ENCODE results near the gene ZNF563. TPM values are rescaled to one million over a fixed set of nuclear protein-coding genes. Genes with fewer than 3 reads are reported as not detected.
A peak's percentile ranks its signal among the peaks of the same experiment; 100 is the strongest.

The ZNF563 gene
- polyA plus RNA-seq, 2 of the 4 experiments (the other 2 are of a cell fraction), result not detected

GRCh38 chr19:12294249-12295158, 38.9 kb downstream of the ZNF563 start, which contains the start of gene ZNF44:
TSS of gene ZNF44 (minus strand) at chr19:12294883. CDS start at chr19:12294694, 189 bp downstream.
- no peak for FAIRE-seq
- no peak for TF ChIP-seq MAZ (IDR thresholded peaks at IDR 0.05; ENCODE audit: borderline replicate concordance, low read depth, low read length)
- TF ChIP-seq SREBF2 (IDR thresholded peaks at IDR 0.05), result no peak
- TF ChIP-seq JUN (IDR thresholded peaks at IDR 0.05), result no peak
- no peak for TF ChIP-seq HOXA7 (CRISPR knock-in tag; IDR thresholded peaks at IDR 0.05)
- no peak for TF ChIP-seq BHLHE40 (IDR thresholded peaks at IDR 0.05; ENCODE audit: low read depth, low read length)
- TF ChIP-seq CBX2 (IDR thresholded peaks at IDR 0.05; ENCODE audit: borderline replicate concordance, low read depth), result no peak
- TF ChIP-seq E2F6 (IDR thresholded peaks at IDR 0.05; ENCODE audit: borderline replicate concordance, low read depth), result no peak
- no peak for TF ChIP-seq HMGXB4 (CRISPR knock-in tag; IDR thresholded peaks at IDR 0.05; ENCODE audit: borderline replicate concordance)
- TF ChIP-seq, protein P1, sequence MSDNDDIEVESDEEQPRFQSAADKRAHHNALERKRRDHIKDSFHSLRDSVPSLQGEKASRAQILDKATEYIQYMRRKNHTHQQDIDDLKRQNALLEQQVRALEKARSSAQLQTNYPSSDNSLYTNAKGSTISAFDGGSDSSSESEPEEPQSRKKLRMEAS (IDR thresholded peaks at IDR 0.05), result no peak
- TF ChIP-seq NPAS2 (CRISPR knock-in tag; IDR thresholded peaks at IDR 0.05; ENCODE audit: borderline replicate concordance), result no peak
- TF ChIP-seq NR3C1 (IDR thresholded peaks at IDR 0.05), result no peak
- TF ChIP-seq, protein P2, sequence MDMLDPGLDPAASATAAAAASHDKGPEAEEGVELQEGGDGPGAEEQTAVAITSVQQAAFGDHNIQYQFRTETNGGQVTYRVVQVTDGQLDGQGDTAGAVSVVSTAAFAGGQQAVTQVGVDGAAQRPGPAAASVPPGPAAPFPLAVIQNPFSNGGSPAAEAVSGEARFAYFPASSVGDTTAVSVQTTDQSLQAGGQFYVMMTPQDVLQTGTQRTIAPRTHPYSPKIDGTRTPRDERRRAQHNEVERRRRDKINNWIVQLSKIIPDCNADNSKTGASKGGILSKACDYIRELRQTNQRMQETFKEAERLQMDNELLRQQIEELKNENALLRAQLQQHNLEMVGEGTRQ (IDR thresholded peaks at IDR 0.05), result no peak
- no peak for TF ChIP-seq ZFP36 (IDR thresholded peaks at IDR 0.05; ENCODE audit: borderline replicate concordance, partially characterized antibody)
- DNase-seq (ENCODE audit: low read depth in 1 of 2, low spot score in 1 of 2), result peak; percentile 25 to 74
- CTCF ChIA-PET, result interaction anchor here (0.5 kb wide), 1 partner anchor 355 kb away, joined by 5 read pairs; no protein-coding TSS in a partner anchor
- peak within 1 kb of the TSS; percentile 54 for H3K4me2 ChIP-seq
- peak; percentile 96 to 98 for ATAC-seq
- H3K27ac ChIP-seq, result peak within 1 kb of the TSS in 1 of 2 experiments; percentile 76; a peak in 3 of 6 replicates
- H3K4me1 ChIP-seq, result no peaks in the 10 kb centered on the region
- H3K4me3 ChIP-seq, result peak within 1 kb of the TSS; percentile 49
- POLR2A ChIA-PET, result interaction anchor here (0.6 to 1.0 kb wide), 3 partner anchors 106 to 146 kb away, joined by 3 read pairs; partner anchors contain the start of genes ZNF136, ZNF443 and ZNF799
- 0% methylated on average over 12 of the region's 66 CpGs for WGBS (ENCODE audit: missing lambda C conversion rate)
- H3K9me3 ChIP-seq, result peaks cover 2% of the 10 kb centered on the region; the same call in 2 of the 3 replicates

GRCh38 chr19:12293777-12294248, 39.6 kb downstream of the ZNF563 start:
- CTCF ChIA-PET, result no interaction called here
- WGBS (ENCODE audit: missing lambda C conversion rate), result 3% methylated on average over 14 of the region's 18 CpGs
- FAIRE-seq, result no peak
- DNase-seq (ENCODE audit: low read depth in 1 of 2, low spot score in 1 of 2), result peak; percentile 15 to 55
- TF ChIP-seq CBX2 (IDR thresholded peaks at IDR 0.05; ENCODE audit: borderline replicate concordance, low read depth), result no peak
- TF ChIP-seq EP300 (IDR thresholded peaks at IDR 0.05), result no peak
- TF ChIP-seq GATA3 (IDR thresholded peaks at IDR 0.05; ENCODE audit: borderline replicate concordance), result no peak
- TF ChIP-seq MAZ (IDR thresholded peaks at IDR 0.05; ENCODE audit: borderline replicate concordance, low read depth, low read length), result no peak
- TF ChIP-seq, protein P3, sequence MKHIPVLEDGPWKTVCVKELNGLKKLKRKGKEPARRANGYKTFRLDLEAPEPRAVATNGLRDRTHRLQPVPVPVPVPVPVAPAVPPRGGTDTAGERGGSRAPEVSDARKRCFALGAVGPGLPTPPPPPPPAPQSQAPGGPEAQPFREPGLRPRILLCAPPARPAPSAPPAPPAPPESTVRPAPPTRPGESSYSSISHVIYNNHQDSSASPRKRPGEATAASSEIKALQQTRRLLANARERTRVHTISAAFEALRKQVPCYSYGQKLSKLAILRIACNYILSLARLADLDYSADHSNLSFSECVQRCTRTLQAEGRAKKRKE (CRISPR knock-in tag; IDR thresholded peaks at IDR 0.05; ENCODE audit: low read depth), result no peak
- no peak for TF ChIP-seq RAD21 (conservative IDR thresholded peaks at IDR 0.05 in 1 of 2, IDR thresholded peaks at IDR 0.05 in 1 of 2)
- TF ChIP-seq RNF2 (IDR thresholded peaks at IDR 0.05; ENCODE audit: borderline replicate concordance, low read depth), result no peak
- no peak for TF ChIP-seq E2F6 (IDR thresholded peaks at IDR 0.05; ENCODE audit: borderline replicate concordance, low read depth)
- no peak for TF ChIP-seq RFX5 (IDR thresholded peaks at IDR 0.05)
- no peak for TF ChIP-seq JUNB (IDR thresholded peaks at IDR 0.05)
- no peak for TF ChIP-seq CHD4 (IDR thresholded peaks at IDR 0.05; ENCODE audit: borderline replicate concordance)
- TF ChIP-seq KDM1A (IDR thresholded peaks at IDR 0.05; ENCODE audit: low read depth), result no peak
- no peak for TF ChIP-seq FOXS1 (CRISPR knock-in tag; IDR thresholded peaks at IDR 0.05)
- no peak for TF ChIP-seq HEYL (CRISPR knock-in tag; IDR thresholded peaks at IDR 0.05)
- TF ChIP-seq BHLHE40 (IDR thresholded peaks at IDR 0.05; ENCODE audit: low read depth, low read length), result no peak
- TF ChIP-seq POLR2A (IDR thresholded peaks at IDR 0.05; ENCODE audit: low read length), result no peak
- TF ChIP-seq FOSB (CRISPR knock-in tag; IDR thresholded peaks at IDR 0.05), result no peak
- ATAC-seq, result peak; percentile 79 to 88
- Histone ChIP-seq H3K4me3 (peak overlapping the region; percentile 49), H3K4me2 (peak overlapping the region; percentile 54), H3K4me1 (no peaks in the 10 kb centered on the region), H3K27ac (peak overlapping the region in 1 of 2 experiments; percentile 76; a peak in 3 of 6 replicates), H3K9me3 (peaks cover 2% of the 10 kb centered on the region; the same call in 2 of the 3 replicates)
- POLR2A ChIA-PET, result no interaction called here

Measured in A549 (cell line).